Neural progenitor cell (in vitro differentiated cells): Measurements from ENCODE around the gene HS3ST5.

Experiments
- CTCF ChIP-seq: fragments of 200-600 bp; sonication (generic); IDR thresholded peaks from 2 replicates; pipeline ENCODE4 v1.5.1; 2017; ENCODE audit warnings: antibody characterized with exemption, mild to moderate bottlenecking
- EZH2 ChIP-seq: fragments of 200-600 bp; sonication (generic); IDR thresholded peaks from 2 replicates; pipeline ENCODE4 v1.6.1; 2017; ENCODE audit warnings: antibody characterized with exemption, mild to moderate bottlenecking, moderate library complexity
- EZH2phosphoT487 ChIP-seq: fragments of 200-600 bp; sonication (generic); IDR thresholded peaks from 2 replicates; pipeline ENCODE4 v1.6.1; 2017; ENCODE audit warnings: antibody characterized with exemption

GRCh38 chr6:114080891-114081510 lies 261.8 kb downstream of the HS3ST5 start:
- TF ChIP-seq CTCF (no peak), EZH2 (no peak), EZH2phosphoT487 (no peak)
